ENCODE results near the gene AGMAT. TPM values are rescaled to one million over a fixed set of nuclear protein-coding genes. Genes with fewer than 3 reads are reported as not detected.
"Not testable (repeated sequence)": the region's sequence is repeated elsewhere in the genome, so short reads cannot be mapped to it uniquely, and the experiment has no call there.

AGMAT gene
- total RNA-seq, 1 donor from 2014 or later, result 0.11 TPM

GRCh38 chr1:15617173-15618076 is 32.6 kb upstream of the AGMAT start, which contains the start of gene DDI2:
DDI2 (plus strand) TSS chr1:15617458; CDS start chr1:15617671, 213 bp downstream.
- intact Hi-C loops (cut with DNase I), result loop anchor here (10.0 kb wide), 1 partner anchor 67 kb away; the partner anchor contains the start of gene PLEKHM2
- peak; percentile 93 for ATAC-seq (ENCODE audit: poor library complexity)
- peak; percentile 97 for DNase-seq

DNA sequence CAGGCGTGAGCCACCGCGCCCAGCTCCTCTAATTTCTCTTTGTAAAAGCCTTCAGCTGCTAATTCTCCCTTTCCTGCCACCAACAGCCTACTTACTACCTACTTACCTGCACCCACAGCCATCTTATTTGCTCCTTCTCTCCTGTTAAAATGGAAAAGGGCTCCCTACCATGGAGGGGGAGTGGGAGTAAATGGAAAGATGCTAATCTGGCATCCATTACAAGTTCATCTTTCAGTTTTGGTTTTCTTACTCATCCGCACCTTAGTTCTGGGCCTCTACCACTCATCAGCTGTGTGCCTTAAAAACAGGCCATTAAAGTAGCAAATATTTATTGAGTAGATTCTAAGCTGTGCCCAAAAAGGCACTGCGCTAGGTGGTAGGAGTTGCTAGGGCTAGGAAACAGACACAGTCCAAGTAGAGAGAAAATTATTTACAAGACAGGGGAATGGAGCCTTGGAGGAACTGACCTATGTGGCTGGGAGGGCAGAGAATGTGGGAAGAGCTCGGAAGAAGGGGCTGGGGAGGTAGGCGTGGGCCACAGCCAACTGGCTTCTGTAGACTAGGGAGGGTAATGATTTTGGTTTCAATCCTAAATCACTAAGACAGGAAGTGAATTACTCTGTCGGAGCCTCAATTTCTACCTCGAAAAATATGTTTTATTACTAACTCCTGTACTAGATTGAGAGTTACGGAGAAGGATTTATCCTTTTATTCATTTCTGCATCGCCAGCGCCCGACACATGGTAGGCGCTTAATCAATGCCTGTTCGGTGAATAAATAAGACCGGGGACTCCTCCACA is 31.7 kb upstream of the AGMAT start:
- ATAC-seq (ENCODE audit: poor library complexity), result peak; percentile 25
- intact Hi-C loops (cut with DNase I), result loop anchor here (10.0 kb wide), 1 partner anchor 68 kb away; the partner anchor contains the start of gene PLEKHM2
- peak; percentile 49 for DNase-seq

DNA sequence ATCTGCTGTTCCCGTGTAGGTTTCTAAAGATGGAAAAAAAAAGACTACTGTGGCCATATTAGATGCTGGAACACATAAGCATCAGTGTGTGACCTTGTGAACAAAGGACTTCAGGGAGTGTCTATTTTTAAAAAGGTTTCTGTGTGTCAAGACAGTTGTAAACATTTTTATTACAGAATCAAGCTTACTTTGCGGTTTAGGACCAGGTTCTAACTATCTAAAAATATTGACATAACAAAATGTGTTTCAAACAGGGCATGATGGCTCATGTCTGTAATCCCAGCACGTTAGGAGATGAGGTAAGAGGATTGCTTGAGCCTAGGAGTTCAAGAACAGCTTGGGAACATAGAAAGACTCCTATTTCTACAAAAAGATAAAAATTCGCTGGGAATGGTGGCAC is 25.3 kb upstream of the AGMAT start:
- DNase-seq, result no peak
- intact Hi-C loops (cut with DNase I), result loop anchor here (10.0 kb wide), 1 partner anchor 75 kb away; the partner anchor contains the start of gene PLEKHM2

GRCh38 chr1:15609631-15610030 is 24.8 kb upstream of the AGMAT start:
- no peak for DNase-seq
- ATAC-seq (ENCODE audit: poor library complexity), result no peak
- intact Hi-C loops (cut with DNase I), result loop anchor here (10.0 kb wide), 1 partner anchor 75 kb away; the partner anchor contains the start of gene PLEKHM2

More for the DNA sequence above, 25.3 kb upstream of the AGMAT start:
- ATAC-seq (ENCODE audit: poor library complexity), result no peak

- ATAC-seq (ENCODE audit: poor library complexity), result no peak
- DNase-seq, result no peak
- intact Hi-C loops (cut with DNase I), result no loop called here
Measured at GRCh38 chr1:15605398-15606383, 20.8 kb upstream of the AGMAT start.

- DNase-seq, result peak; percentile 44
- intact Hi-C loops (cut with DNase I); ATAC-seq (ENCODE audit: poor library complexity): not testable (repeated sequence)
Measured at GRCh38 chr1:15604400-15604799, 19.5 kb upstream of the AGMAT start.

DNA sequence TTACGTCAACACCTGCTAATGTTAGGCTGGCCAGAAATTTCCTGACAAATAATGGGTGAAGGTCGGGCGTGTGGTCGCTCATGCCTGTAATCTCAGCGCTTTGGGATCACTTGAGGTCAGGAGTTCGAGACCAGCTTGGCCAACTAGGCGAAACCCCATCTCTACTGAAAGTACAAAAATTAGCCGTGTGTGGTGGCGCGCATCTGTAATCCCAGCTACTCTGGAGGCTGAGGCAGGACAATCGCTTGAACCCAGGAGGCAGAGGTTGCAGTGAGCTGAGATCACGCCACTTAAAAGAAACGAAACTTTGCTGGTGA is 19.1 kb upstream of the AGMAT start:
- DNase-seq; ATAC-seq (ENCODE audit: poor library complexity); intact Hi-C loops (cut with DNase I): not testable (repeated sequence)

DNA sequence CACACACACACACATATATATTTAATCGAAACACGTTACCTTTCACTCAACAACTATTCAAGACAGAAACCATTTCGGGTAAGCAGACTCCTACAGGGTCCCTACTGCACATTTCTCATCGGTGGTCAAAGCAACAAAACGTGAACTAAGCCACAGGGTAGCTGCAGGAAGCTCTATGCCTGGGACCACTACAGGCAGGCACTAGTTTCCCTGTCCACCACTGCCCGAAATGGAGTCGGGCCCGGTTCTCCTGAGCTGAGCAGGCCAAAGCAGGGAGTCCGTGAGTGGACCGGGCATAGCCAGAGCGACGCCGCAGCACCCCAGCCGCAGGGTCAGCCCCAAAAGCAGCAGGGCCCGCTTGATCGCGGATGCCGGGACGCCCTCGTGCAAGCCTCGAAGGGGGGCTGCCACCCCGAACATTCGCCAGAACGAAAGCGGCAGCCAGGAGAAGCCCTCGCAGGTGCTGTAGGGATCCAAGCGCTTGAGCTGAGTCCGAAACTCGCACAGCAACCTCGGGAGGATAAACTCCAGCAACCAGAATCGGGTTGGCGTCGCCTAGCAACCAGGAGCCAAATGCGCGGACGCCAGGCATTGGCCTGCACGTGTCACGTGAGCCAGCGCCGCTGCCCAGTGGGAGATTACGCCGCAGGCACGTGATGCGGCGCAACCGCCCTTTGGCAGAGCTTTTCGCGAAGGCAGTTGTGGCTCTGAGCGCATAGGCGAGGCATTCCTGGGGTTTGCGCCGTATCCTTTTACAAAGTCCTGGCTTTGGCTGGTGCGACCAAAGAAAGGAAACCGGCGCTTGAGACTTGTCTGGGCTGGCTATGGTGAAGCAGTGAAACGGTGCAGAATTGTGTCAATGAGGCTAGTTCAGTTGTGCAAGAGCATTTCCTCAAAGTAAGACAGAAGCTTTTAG is 18.5 kb upstream of the AGMAT start:
- intact Hi-C loops (cut with DNase I), result no loop called here
- peak; percentile 98 for ATAC-seq (ENCODE audit: poor library complexity)
- DNase-seq, result peak; percentile 99

- DNase-seq (no peak), ATAC-seq (ENCODE audit: poor library complexity) (no peak)
- intact Hi-C loops (cut with DNase I), result loop anchor here (5.0 kb wide), 1 partner anchor 144 kb away; the partner anchor contains the start of gene TMEM82
Measured at GRCh38 chr1:15598436-15598835, 13.6 kb upstream of the AGMAT start.

DNA sequence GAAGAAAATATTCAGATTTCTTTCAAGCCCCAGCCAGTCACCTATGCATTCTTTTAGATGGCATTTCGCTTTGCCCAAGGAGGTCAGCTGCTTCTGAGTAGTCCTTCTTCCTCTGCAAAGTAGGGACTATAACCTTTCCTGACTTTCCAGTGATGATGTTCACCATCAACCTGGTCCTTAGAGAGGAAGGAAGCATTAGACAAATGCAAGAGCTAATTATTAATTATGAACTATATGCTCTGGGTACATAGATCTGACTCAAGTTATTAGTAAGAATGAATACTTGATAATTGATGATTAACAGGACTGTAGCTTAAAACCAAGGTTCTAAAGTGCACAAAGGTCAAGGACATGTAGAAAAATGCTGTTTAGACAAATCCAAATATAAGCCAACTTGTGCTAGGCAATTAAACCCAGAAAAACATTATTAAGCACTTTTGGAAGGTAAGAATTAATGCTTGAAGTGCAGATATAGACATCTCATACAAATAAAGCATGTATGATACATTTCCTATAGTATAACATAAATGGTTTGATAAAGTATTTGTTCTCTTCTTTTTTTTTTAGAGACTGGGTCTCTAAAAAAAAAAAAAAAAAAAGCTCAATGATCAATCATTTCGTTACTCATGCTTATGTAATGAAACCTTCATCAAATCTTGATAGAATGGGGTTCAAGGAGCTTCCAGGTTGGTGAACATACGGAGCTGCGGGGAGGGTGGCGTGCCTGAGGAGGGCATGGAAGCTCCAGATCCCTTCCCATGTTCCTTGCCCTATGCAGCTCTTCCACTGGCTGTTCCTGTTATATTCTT is 11.2 kb upstream of the AGMAT start:
- DNase-seq (no peak), ATAC-seq (ENCODE audit: poor library complexity) (no peak)
- intact Hi-C loops (cut with DNase I), result loop anchor here (5.0 kb wide), 1 partner anchor 146 kb away; the partner anchor contains the start of gene TMEM82

- no peak for DNase-seq
- intact Hi-C loops (cut with DNase I), result no loop called here
- no peak for ATAC-seq (ENCODE audit: poor library complexity)
Measured at GRCh38 chr1:15592285-15592684, 7.4 kb upstream of the AGMAT start.

- intact Hi-C loops (cut with DNase I), result no loop called here
- ATAC-seq (ENCODE audit: poor library complexity) (no peak), DNase-seq (no peak)
Measured at GRCh38 chr1:15583016-15583706, 1.7 kb downstream of the AGMAT start.

DNA sequence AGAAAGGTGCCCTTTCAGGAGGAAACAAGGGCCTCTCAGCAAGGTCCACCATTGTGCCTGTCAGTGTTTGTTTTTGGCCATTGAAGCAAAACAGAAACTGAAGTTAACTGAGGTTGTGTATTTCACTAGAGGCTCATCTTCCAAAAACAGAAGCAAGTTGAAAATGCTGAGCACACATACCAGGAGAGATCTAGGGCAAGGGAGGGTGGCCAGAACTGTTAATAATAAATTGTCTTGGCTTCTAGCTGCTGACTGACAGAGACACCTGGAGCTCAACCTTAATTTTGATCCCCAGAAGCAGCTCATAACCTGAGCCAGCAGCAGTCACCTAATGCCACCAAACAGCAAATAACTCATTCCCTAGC is 5.2 kb downstream of the AGMAT start:
- intact Hi-C loops (cut with DNase I), result no loop called here
- ATAC-seq (ENCODE audit: poor library complexity), result peak; percentile 36
- DNase-seq, result no peak

GRCh38 chr1:15578921-15579682 is 5.7 kb downstream of the AGMAT start:
- DNase-seq (no peak), ATAC-seq (ENCODE audit: poor library complexity) (no peak)
- intact Hi-C loops (cut with DNase I), result no loop called here

DNA sequence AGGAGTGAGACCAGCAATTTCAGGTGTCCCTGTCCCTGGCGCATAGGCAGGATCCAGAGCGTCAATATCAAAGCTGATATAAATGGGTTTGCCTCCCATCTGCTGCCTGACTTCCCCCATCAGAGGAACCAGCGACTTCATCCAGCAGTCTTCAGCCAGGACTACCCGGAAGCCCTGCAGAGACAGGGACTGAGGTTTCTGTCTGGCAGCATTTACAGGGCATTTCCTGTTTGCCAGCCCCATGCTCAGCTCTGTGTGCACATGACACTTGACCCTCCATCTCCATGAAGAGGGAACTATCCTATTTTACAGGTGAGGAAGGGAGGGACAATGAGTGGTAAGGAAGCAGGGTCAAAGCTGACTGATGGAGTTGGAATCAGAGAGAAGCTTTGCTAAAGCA is 7.2 kb downstream of the AGMAT start:
- DNase-seq, result no peak
- intact Hi-C loops (cut with DNase I), result no loop called here
- no peak for ATAC-seq (ENCODE audit: poor library complexity)
